ENCODE measurements around the gene POLR3GL. TPM values are rescaled to one million over a fixed set of nuclear protein-coding genes. Genes with fewer than 3 reads are reported as not detected.
"Not testable (repeated sequence)": the region's sequence is repeated elsewhere in the genome, so short reads cannot be mapped to it uniquely, and the experiment has no call there.

POLR3GL gene
- total RNA-seq, 1 donor from 2014 or later, result 11.9 TPM

- DNase-seq, result no peak
These were observed 56.6 kb downstream of the POLR3GL start for GRCh38 chr1:146021050-146021445.

GRCh38 chr1:146021622-146022402 lies 57.3 kb downstream of the POLR3GL start, which contains the start of gene HJV:
TSS of gene HJV (minus strand) at chr1:146021735. CDS start at chr1:146020231, 1,504 bp downstream.
- DNase-seq, result no peak

GRCh38 chr1:146022403-146023127 lies 58.1 kb downstream of the POLR3GL start:
- no peak for DNase-seq

- not testable (repeated sequence) for DNase-seq
These were observed 61.5 kb downstream of the POLR3GL start for GRCh38 chr1:146025787-146026495.

- not testable (repeated sequence) for DNase-seq
These were observed 62.2 kb downstream of the POLR3GL start for GRCh38 chr1:146026650-146027049.

Other genes starting within 250 kb of the POLR3GL start
- not detected for gene CD160, start 245.2 kb upstream of the POLR3GL start, total RNA-seq
- gene RNF115, start 140.6 kb upstream of the POLR3GL start, total RNA-seq, result 14.4 TPM
- 18.8 TPM for gene POLR3C, start 140.5 kb upstream of the POLR3GL start, total RNA-seq
- gene NUDT17, start 119.1 kb upstream of the POLR3GL start, total RNA-seq, result 2.5 TPM
- 21.6 TPM for gene PIAS3, start 105.6 kb upstream of the POLR3GL start, total RNA-seq
- 12.9 TPM for gene ANKRD35, start 78.8 kb upstream of the POLR3GL start, total RNA-seq
- gene ITGA10, start 54.6 kb upstream of the POLR3GL start, total RNA-seq, result 0.89 TPM
- gene PEX11B, start 46.0 kb upstream of the POLR3GL start, total RNA-seq, result 19.1 TPM
- gene RBM8A, start 37.2 kb upstream of the POLR3GL start, total RNA-seq, result 82.0 TPM
- gene LIX1L, start 6.7 kb upstream of the POLR3GL start, total RNA-seq, result 19.7 TPM
- 0.30 TPM for gene ANKRD34A, start 115 bp upstream of the POLR3GL start, total RNA-seq
- 643 TPM for gene TXNIP, start 31.9 kb downstream of the POLR3GL start, total RNA-seq
- gene HJV, start 57.0 kb downstream of the POLR3GL start, total RNA-seq, result 29.5 TPM
- gene NBPF10, start 180.1 kb downstream of the POLR3GL start, total RNA-seq, result 4.1 TPM

All from skin of body (tissue), 2 donors.